ENCODE measurements around the gene RPS15.
A peak's percentile ranks its signal among the peaks of the same experiment; 100 is the strongest.
"Not testable (repeated sequence)": the region's sequence is repeated elsewhere in the genome, so short reads cannot be mapped to it uniquely, and the experiment has no call there.

Gene RPS15

GRCh38 chr19:1471010-1471514 is 32.9 kb downstream of the RPS15 start:
- no peak for DNase-seq

GRCh38 chr19:1471515-1472160 is 33.4 kb downstream of the RPS15 start:
- DNase-seq, result peak; percentile 40

- DNase-seq, result no peak
Observed at GRCh38 chr19:1472231-1473084, 34.3 kb downstream of the RPS15 start.

GRCh38 chr19:1473085-1473851 is 35.1 kb downstream of the RPS15 start:
- no peak for DNase-seq

- DNase-seq, result no peak
Observed at GRCh38 chr19:1474011-1474764, 36.0 kb downstream of the RPS15 start.

GRCh38 chr19:1474765-1475351 is 36.7 kb downstream of the RPS15 start:
- no peak for DNase-seq

- no peak for DNase-seq
Observed at GRCh38 chr19:1475751-1476437, 37.7 kb downstream of the RPS15 start.

GRCh38 chr19:1477056-1477455 is 38.9 kb downstream of the RPS15 start:
- DNase-seq, result not testable (repeated sequence)

- DNase-seq, result peak; percentile 93
Observed at GRCh38 chr19:1478934-1479707, 40.9 kb downstream of the RPS15 start, which contains the start of gene C19orf25. Gene C19orf25, minus strand, starts transcription at chr19:1479215. Its CDS starts 312 bp downstream, at chr19:1478903.

GRCh38 chr19:1481224-1481892 is 43.2 kb downstream of the RPS15 start:
- DNase-seq, result no peak

- no peak for DNase-seq
Observed at GRCh38 chr19:1481893-1482360, 43.7 kb downstream of the RPS15 start.

- no peak for DNase-seq
Observed at GRCh38 chr19:1482361-1483130, 44.4 kb downstream of the RPS15 start.

- DNase-seq, result no peak
Observed at GRCh38 chr19:1483131-1483978, 45.2 kb downstream of the RPS15 start.

- no peak for DNase-seq
Observed at GRCh38 chr19:1483979-1484428, 45.8 kb downstream of the RPS15 start.

GRCh38 chr19:1486720-1487575 is 48.8 kb downstream of the RPS15 start:
- DNase-seq, result no peak

GRCh38 chr19:1487576-1488281 is 49.5 kb downstream of the RPS15 start:
- DNase-seq, result no peak

Data from CD4-positive, alpha-beta T cell treated with Interleukin-10 for 1 hour (primary cell).